ENCODE measurements around the gene DLGAP1.

DLGAP1 gene

GRCh38 chr18:4270988-4271387 is 184.1 kb downstream of the DLGAP1 start:
- no peak for TF ChIP-seq CTCF (IDR thresholded peaks at IDR 0.05; ENCODE audit: poor library complexity, severe bottlenecking)
- Histone ChIP-seq H3K27me3 (ENCODE audit: insufficient read depth, poor library complexity, severe bottlenecking) (no peaks in the 10 kb centered on the region), H3K27ac (ENCODE audit: poor library complexity, severe bottlenecking) (no peak overlapping the region), H3K9me3 (ENCODE audit: severe bottlenecking) (no peaks in the 10 kb centered on the region), H3K4me1 (ENCODE audit: insufficient read depth, poor library complexity, severe bottlenecking) (no peaks in the 10 kb centered on the region), H3K36me3 (ENCODE audit: low read depth) (no peaks in the 10 kb centered on the region), H3K4me3 (ENCODE audit: severe bottlenecking) (no peak overlapping the region)
- no peak for ATAC-seq (ENCODE audit: low read depth)
- DNase-seq (ENCODE audit: low spot score), result no peak

- Histone ChIP-seq H3K4me1 (ENCODE audit: insufficient read depth, poor library complexity, severe bottlenecking) (no peaks in the 10 kb centered on the region), H3K36me3 (ENCODE audit: low read depth) (no peaks in the 10 kb centered on the region), H3K27ac (ENCODE audit: poor library complexity, severe bottlenecking) (no peak overlapping the region), H3K27me3 (ENCODE audit: insufficient read depth, poor library complexity, severe bottlenecking) (no peaks in the 10 kb centered on the region), H3K4me3 (ENCODE audit: severe bottlenecking) (no peak overlapping the region), H3K9me3 (ENCODE audit: severe bottlenecking) (no peaks in the 10 kb centered on the region)
- no peak for TF ChIP-seq CTCF (IDR thresholded peaks at IDR 0.05; ENCODE audit: poor library complexity, severe bottlenecking)
- DNase-seq (ENCODE audit: low spot score) (no peak), ATAC-seq (ENCODE audit: low read depth) (no peak)
These were observed 185.1 kb downstream of the DLGAP1 start for GRCh38 chr18:4270016-4270415.

GRCh38 chr18:4267641-4268040 is 187.5 kb downstream of the DLGAP1 start:
- DNase-seq (ENCODE audit: low spot score) (no peak), ATAC-seq (ENCODE audit: low read depth) (no peak)
- H3K4me1 ChIP-seq (ENCODE audit: insufficient read depth, poor library complexity, severe bottlenecking), result no peaks in the 10 kb centered on the region
- H3K27me3 ChIP-seq (ENCODE audit: insufficient read depth, poor library complexity, severe bottlenecking), result no peaks in the 10 kb centered on the region
- H3K36me3 ChIP-seq (ENCODE audit: low read depth), result no peaks in the 10 kb centered on the region
- H3K9me3 ChIP-seq (ENCODE audit: severe bottlenecking), result no peaks in the 10 kb centered on the region
- no peak for TF ChIP-seq CTCF (IDR thresholded peaks at IDR 0.05; ENCODE audit: poor library complexity, severe bottlenecking)
- H3K4me3 ChIP-seq (ENCODE audit: severe bottlenecking), result no peak overlapping the region
- H3K27ac ChIP-seq (ENCODE audit: poor library complexity, severe bottlenecking), result no peak overlapping the region

- no peak overlapping the region for H3K27ac ChIP-seq (ENCODE audit: poor library complexity, severe bottlenecking)
- DNase-seq (ENCODE audit: low spot score) (no peak), ATAC-seq (ENCODE audit: low read depth) (no peak)
- no peaks in the 10 kb centered on the region for H3K4me1 ChIP-seq (ENCODE audit: insufficient read depth, poor library complexity, severe bottlenecking)
- H3K36me3 ChIP-seq (ENCODE audit: low read depth), result no peaks in the 10 kb centered on the region
- no peaks in the 10 kb centered on the region for H3K27me3 ChIP-seq (ENCODE audit: insufficient read depth, poor library complexity, severe bottlenecking)
- no peak for TF ChIP-seq CTCF (IDR thresholded peaks at IDR 0.05; ENCODE audit: poor library complexity, severe bottlenecking)
- no peaks in the 10 kb centered on the region for H3K9me3 ChIP-seq (ENCODE audit: severe bottlenecking)
- H3K4me3 ChIP-seq (ENCODE audit: severe bottlenecking), result no peak overlapping the region
These were observed 190.7 kb downstream of the DLGAP1 start for GRCh38 chr18:4264347-4264791.

- H3K4me1 ChIP-seq (ENCODE audit: insufficient read depth, poor library complexity, severe bottlenecking), result no peaks in the 10 kb centered on the region
- DNase-seq (ENCODE audit: low spot score) (no peak), ATAC-seq (ENCODE audit: low read depth) (no peak)
- H3K27ac ChIP-seq (ENCODE audit: poor library complexity, severe bottlenecking), result no peak overlapping the region
- H3K4me3 ChIP-seq (ENCODE audit: severe bottlenecking), result no peak overlapping the region
- H3K27me3 ChIP-seq (ENCODE audit: insufficient read depth, poor library complexity, severe bottlenecking), result no peaks in the 10 kb centered on the region
- no peaks in the 10 kb centered on the region for H3K9me3 ChIP-seq (ENCODE audit: severe bottlenecking)
- no peak for TF ChIP-seq CTCF (IDR thresholded peaks at IDR 0.05; ENCODE audit: poor library complexity, severe bottlenecking)
- H3K36me3 ChIP-seq (ENCODE audit: low read depth), result no peaks in the 10 kb centered on the region
These were observed 195.0 kb downstream of the DLGAP1 start for GRCh38 chr18:4260107-4260506.

Measured in RWPE2 (cell line).